ENCODE measurements around the gene LIPC.

GRCh38 chr15:58558777-58559176, 127.0 kb downstream of the LIPC start:
- TF ChIP-seq ZFHX2 (tag by site-specific recombination; conservative IDR thresholded peaks at IDR 0.05) (no peak), SCRT2 (tag by site-specific recombination; IDR thresholded peaks at IDR 0.05) (no peak), CTCF (tag by site-specific recombination; IDR thresholded peaks at IDR 0.05) (no peak), ZBTB7A (tag by site-specific recombination; IDR thresholded peaks at IDR 0.05; ENCODE audit: low read depth) (no peak), ZNF426 (tag by site-specific recombination; IDR thresholded peaks at IDR 0.05) (no peak), PBX3 (CRISPR knock-in tag; IDR thresholded peaks at IDR 0.05) (no peak)
- TF ChIP-seq, protein P1, sequence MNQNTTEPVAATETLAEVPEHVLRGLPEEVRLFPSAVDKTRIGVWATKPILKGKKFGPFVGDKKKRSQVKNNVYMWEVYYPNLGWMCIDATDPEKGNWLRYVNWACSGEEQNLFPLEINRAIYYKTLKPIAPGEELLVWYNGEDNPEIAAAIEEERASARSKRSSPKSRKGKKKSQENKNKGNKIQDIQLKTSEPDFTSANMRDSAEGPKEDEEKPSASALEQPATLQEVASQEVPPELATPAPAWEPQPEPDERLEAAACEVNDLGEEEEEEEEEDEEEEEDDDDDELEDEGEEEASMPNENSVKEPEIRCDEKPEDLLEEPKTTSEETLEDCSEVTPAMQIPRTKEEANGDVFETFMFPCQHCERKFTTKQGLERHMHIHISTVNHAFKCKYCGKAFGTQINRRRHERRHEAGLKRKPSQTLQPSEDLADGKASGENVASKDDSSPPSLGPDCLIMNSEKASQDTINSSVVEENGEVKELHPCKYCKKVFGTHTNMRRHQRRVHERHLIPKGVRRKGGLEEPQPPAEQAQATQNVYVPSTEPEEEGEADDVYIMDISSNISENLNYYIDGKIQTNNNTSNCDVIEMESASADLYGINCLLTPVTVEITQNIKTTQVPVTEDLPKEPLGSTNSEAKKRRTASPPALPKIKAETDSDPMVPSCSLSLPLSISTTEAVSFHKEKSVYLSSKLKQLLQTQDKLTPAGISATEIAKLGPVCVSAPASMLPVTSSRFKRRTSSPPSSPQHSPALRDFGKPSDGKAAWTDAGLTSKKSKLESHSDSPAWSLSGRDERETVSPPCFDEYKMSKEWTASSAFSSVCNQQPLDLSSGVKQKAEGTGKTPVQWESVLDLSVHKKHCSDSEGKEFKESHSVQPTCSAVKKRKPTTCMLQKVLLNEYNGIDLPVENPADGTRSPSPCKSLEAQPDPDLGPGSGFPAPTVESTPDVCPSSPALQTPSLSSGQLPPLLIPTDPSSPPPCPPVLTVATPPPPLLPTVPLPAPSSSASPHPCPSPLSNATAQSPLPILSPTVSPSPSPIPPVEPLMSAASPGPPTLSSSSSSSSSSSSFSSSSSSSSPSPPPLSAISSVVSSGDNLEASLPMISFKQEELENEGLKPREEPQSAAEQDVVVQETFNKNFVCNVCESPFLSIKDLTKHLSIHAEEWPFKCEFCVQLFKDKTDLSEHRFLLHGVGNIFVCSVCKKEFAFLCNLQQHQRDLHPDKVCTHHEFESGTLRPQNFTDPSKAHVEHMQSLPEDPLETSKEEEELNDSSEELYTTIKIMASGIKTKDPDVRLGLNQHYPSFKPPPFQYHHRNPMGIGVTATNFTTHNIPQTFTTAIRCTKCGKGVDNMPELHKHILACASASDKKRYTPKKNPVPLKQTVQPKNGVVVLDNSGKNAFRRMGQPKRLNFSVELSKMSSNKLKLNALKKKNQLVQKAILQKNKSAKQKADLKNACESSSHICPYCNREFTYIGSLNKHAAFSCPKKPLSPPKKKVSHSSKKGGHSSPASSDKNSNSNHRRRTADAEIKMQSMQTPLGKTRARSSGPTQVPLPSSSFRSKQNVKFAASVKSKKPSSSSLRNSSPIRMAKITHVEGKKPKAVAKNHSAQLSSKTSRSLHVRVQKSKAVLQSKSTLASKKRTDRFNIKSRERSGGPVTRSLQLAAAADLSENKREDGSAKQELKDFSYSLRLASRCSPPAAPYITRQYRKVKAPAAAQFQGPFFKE (tag by site-specific recombination; IDR thresholded peaks at IDR 0.05; ENCODE audit: borderline replicate concordance) = no peak
- TF ChIP-seq, protein P2, sequence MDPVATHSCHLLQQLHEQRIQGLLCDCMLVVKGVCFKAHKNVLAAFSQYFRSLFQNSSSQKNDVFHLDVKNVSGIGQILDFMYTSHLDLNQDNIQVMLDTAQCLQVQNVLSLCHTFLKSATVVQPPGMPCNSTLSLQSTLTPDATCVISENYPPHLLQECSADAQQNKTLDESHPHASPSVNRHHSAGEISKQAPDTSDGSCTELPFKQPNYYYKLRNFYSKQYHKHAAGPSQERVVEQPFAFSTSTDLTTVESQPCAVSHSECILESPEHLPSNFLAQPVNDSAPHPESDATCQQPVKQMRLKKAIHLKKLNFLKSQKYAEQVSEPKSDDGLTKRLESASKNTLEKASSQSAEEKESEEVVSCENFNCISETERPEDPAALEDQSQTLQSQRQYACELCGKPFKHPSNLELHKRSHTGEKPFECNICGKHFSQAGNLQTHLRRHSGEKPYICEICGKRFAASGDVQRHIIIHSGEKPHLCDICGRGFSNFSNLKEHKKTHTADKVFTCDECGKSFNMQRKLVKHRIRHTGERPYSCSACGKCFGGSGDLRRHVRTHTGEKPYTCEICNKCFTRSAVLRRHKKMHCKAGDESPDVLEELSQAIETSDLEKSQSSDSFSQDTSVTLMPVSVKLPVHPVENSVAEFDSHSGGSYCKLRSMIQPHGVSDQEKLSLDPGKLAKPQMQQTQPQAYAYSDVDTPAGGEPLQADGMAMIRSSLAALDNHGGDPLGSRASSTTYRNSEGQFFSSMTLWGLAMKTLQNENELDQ (tag by site-specific recombination; IDR thresholded peaks at IDR 0.05; ENCODE audit: low read depth) = no peak

Measured in HEK293 (cell line).